ENCODE results near the gene SCGN.

Gene SCGN

GRCh38 chr6:25694366-25694765 lies 42.4 kb downstream of the SCGN start:
- Histone ChIP-seq H3K4me2 (ENCODE audit: low read length) (no peak overlapping the region), H4K8ac (ENCODE audit: low read depth, low read length) (no peak overlapping the region), H3K36me3 (ENCODE audit: control insufficient read depth in 1 of 2, insufficient read depth in 2 of 2, low read length in 2 of 2) (no peaks in the 10 kb centered on the region), H3K27me3 (ENCODE audit: insufficient read depth, low read length) (no peaks in the 10 kb centered on the region), H2BK12ac (ENCODE audit: low read length) (no peak overlapping the region), H3K9me3 (ENCODE audit: insufficient read depth, low read depth, low read length) (no peaks in the 10 kb centered on the region), H3K4me1 (ENCODE audit: control insufficient read depth in 1 of 2, insufficient read depth in 2 of 2, low read length in 2 of 2) (no peaks in the 10 kb centered on the region), H2AFZ (ENCODE audit: insufficient read depth, low read length, poor library complexity) (no peak overlapping the region), H3K18ac (ENCODE audit: low read length) (no peak overlapping the region), H4K12ac (ENCODE audit: low read depth, low read length) (no peak overlapping the region), H3K79me2 (ENCODE audit: control insufficient read depth, insufficient read depth, low read length, poor library complexity) (no peaks in the 10 kb centered on the region), H2BK5ac (ENCODE audit: low read depth, low read length, poor library complexity) (no peak overlapping the region), H2AK5ac (ENCODE audit: low read length) (no peak overlapping the region), H4K91ac (ENCODE audit: low read depth, low read length) (no peak overlapping the region), H3K9ac (ENCODE audit: low read length) (no peak overlapping the region), H2BK120ac (ENCODE audit: insufficient read depth, low read length, poor library complexity) (no peak overlapping the region), H3K27ac (ENCODE audit: low read depth, low read length) (no peak overlapping the region), H3K4ac (ENCODE audit: low read depth, low read length) (no peak overlapping the region), H3K23ac (ENCODE audit: low read length) (no peak overlapping the region), H3K14ac (ENCODE audit: low read length) (no peak overlapping the region), H3K4me3 (ENCODE audit: low read depth, low read length) (no peak overlapping the region), H3K79me1 (ENCODE audit: low read length) (no peaks in the 10 kb centered on the region)
- no CpG with 5 or more reads among the region's 4 CpGs for WGBS (ENCODE audit: extremely low coverage, insufficient coverage, insufficient read length)
- no peak for DNase-seq

DNA sequence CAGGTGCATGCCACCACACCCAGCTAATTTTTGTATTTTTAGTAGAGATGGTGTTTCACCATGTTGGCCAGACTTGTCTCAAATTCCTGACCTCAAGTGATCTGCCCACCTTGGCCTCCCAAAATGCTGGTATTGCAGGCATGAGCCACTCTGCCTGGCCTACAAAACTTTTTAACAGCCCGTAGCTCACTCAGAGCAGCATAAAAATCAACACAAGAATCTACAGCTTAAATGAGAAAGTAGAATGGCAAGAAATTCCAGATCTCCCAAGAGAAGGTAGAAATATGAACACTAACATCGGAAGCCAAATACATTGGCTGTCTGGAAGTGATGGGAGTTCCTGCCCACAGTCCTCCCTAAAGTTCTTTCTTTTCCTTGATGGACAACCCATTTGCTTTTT lies 43.7 kb downstream of the SCGN start:
- Histone ChIP-seq H3K9ac (ENCODE audit: low read length) (no peak overlapping the region), H3K18ac (ENCODE audit: low read length) (no peak overlapping the region), H2BK12ac (ENCODE audit: low read length) (no peak overlapping the region), H2BK5ac (ENCODE audit: low read depth, low read length, poor library complexity) (no peak overlapping the region), H3K23ac (ENCODE audit: low read length) (no peak overlapping the region), H4K12ac (ENCODE audit: low read depth, low read length) (no peak overlapping the region), H3K27ac (ENCODE audit: low read depth, low read length) (no peak overlapping the region), H2AFZ (ENCODE audit: insufficient read depth, low read length, poor library complexity) (no peak overlapping the region), H3K36me3 (ENCODE audit: control insufficient read depth in 1 of 2, insufficient read depth in 2 of 2, low read length in 2 of 2) (no peaks in the 10 kb centered on the region), H2AK5ac (ENCODE audit: low read length) (no peak overlapping the region), H3K4me3 (ENCODE audit: low read depth, low read length) (no peak overlapping the region), H3K9me3 (ENCODE audit: insufficient read depth, low read depth, low read length) (no peaks in the 10 kb centered on the region), H3K27me3 (ENCODE audit: insufficient read depth, low read length) (no peaks in the 10 kb centered on the region), H2BK120ac (ENCODE audit: insufficient read depth, low read length, poor library complexity) (no peak overlapping the region), H4K91ac (ENCODE audit: low read depth, low read length) (no peak overlapping the region), H3K79me1 (ENCODE audit: low read length) (no peaks in the 10 kb centered on the region), H3K14ac (ENCODE audit: low read length) (no peak overlapping the region), H3K4ac (ENCODE audit: low read depth, low read length) (no peak overlapping the region), H4K8ac (ENCODE audit: low read depth, low read length) (no peak overlapping the region), H3K4me2 (ENCODE audit: low read length) (no peak overlapping the region), H3K4me1 (ENCODE audit: control insufficient read depth in 1 of 2, insufficient read depth in 2 of 2, low read length in 2 of 2) (no peaks in the 10 kb centered on the region), H3K79me2 (ENCODE audit: control insufficient read depth, insufficient read depth, low read length, poor library complexity) (no peaks in the 10 kb centered on the region)
- peak; percentile 69 to 85 for DNase-seq
- no CpG with 5 or more reads among the region's 2 CpGs for WGBS (ENCODE audit: extremely low coverage, insufficient coverage, insufficient read length)

DNA sequence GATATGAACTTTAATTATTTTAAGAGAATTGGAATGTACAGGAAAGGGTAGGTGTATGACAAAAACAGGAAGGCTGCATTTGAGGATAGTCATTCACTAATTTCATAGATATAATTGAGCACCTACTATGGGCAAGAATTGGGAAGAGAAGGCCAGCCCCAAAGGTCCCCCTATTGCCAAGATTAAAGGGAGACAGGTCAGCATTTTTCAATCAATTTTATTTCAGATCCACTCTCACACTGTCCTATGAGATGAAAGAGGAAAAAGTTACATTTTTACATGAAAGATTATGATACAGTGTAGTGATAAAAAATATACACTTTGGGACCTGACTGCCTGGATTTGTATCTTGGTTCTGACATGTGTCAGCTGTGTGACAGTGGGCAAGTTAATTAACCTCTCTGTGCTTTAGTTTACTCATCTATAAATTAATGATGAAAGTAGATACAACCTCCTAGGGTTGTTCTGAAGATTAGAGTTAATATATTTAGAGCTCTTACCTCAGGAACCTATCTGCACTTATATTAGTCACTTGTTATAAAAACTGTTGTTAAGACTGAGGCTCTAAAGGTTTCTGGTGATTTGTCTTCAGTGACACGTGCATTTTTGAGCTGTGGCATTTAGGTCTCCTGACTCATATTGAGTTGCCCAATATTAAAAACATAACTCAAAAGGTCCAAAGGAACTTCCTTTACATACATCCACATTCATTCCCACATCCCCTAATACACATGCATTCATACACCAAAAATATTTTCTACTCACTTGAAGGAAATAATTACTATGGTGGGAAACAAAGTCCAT lies 45.7 kb downstream of the SCGN start:
- no peak overlapping the region for H3K4me3 ChIP-seq (ENCODE audit: low read depth, low read length)
- peak; percentile 30 to 69 for DNase-seq
- H3K9ac ChIP-seq (ENCODE audit: low read length): no peak overlapping the region
- H4K12ac ChIP-seq (ENCODE audit: low read depth, low read length): no peak overlapping the region
- no peaks in the 10 kb centered on the region for H3K27me3 ChIP-seq (ENCODE audit: insufficient read depth, low read length)
- no peaks in the 10 kb centered on the region for H3K36me3 ChIP-seq (ENCODE audit: control insufficient read depth in 1 of 2, insufficient read depth in 2 of 2, low read length in 2 of 2)
- H3K4ac ChIP-seq (ENCODE audit: low read depth, low read length): no peak overlapping the region
- no CpG with 5 or more reads among the region's 1 CpG for WGBS (ENCODE audit: extremely low coverage, insufficient coverage, insufficient read length)
- no peak overlapping the region for H4K91ac ChIP-seq (ENCODE audit: low read depth, low read length)
- no peak overlapping the region for H3K27ac ChIP-seq (ENCODE audit: low read depth, low read length)
- H3K4me1 ChIP-seq (ENCODE audit: control insufficient read depth in 1 of 2, insufficient read depth in 2 of 2, low read length in 2 of 2): no peaks in the 10 kb centered on the region
- no peak overlapping the region for H4K8ac ChIP-seq (ENCODE audit: low read depth, low read length)
- no peaks in the 10 kb centered on the region for H3K9me3 ChIP-seq (ENCODE audit: insufficient read depth, low read depth, low read length)
- H3K79me2 ChIP-seq (ENCODE audit: control insufficient read depth, insufficient read depth, low read length, poor library complexity): no peaks in the 10 kb centered on the region
- no peak overlapping the region for H2AFZ ChIP-seq (ENCODE audit: insufficient read depth, low read length, poor library complexity)
- H3K4me2 ChIP-seq (ENCODE audit: low read length): no peak overlapping the region
- H3K14ac ChIP-seq (ENCODE audit: low read length): no peak overlapping the region
- no peaks in the 10 kb centered on the region for H3K79me1 ChIP-seq (ENCODE audit: low read length)
- H2BK5ac ChIP-seq (ENCODE audit: low read depth, low read length, poor library complexity): no peak overlapping the region
- no peak overlapping the region for H3K18ac ChIP-seq (ENCODE audit: low read length)
- H2AK5ac ChIP-seq (ENCODE audit: low read length): no peak overlapping the region
- no peak overlapping the region for H2BK12ac ChIP-seq (ENCODE audit: low read length)
- H2BK120ac ChIP-seq (ENCODE audit: insufficient read depth, low read length, poor library complexity): no peak overlapping the region
- H3K23ac ChIP-seq (ENCODE audit: low read length): no peak overlapping the region

DNA sequence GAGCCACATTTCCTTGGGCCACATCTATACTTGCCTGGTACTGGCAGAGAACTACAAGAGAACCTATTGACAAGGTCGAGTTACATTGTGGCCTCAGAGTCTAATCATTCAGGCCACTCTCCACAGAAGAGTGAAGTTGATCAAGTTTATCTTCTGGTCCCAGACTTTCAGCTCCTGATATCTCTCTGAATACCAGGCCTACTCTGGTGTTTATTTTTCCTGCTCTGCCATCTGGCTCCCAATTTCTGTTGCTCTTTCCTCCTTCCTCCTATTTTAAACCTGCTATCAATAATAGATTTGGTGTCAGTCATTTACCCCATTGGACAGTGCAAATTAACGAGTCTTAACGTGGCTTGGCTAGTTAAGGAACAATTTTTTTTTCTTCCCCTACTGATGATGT lies 46.6 kb downstream of the SCGN start:
- H4K12ac ChIP-seq (ENCODE audit: low read depth, low read length): no peak overlapping the region
- H3K18ac ChIP-seq (ENCODE audit: low read length): no peak overlapping the region
- no peaks in the 10 kb centered on the region for H3K79me2 ChIP-seq (ENCODE audit: control insufficient read depth, insufficient read depth, low read length, poor library complexity)
- H3K27me3 ChIP-seq (ENCODE audit: insufficient read depth, low read length): no peaks in the 10 kb centered on the region
- no peak overlapping the region for H3K4me3 ChIP-seq (ENCODE audit: low read depth, low read length)
- H3K23ac ChIP-seq (ENCODE audit: low read length): no peak overlapping the region
- no peak overlapping the region for H3K27ac ChIP-seq (ENCODE audit: low read depth, low read length)
- H3K79me1 ChIP-seq (ENCODE audit: low read length): no peaks in the 10 kb centered on the region
- peak overlapping the region; percentile 18 for H3K9ac ChIP-seq (ENCODE audit: low read length)
- no peak overlapping the region for H2BK120ac ChIP-seq (ENCODE audit: insufficient read depth, low read length, poor library complexity)
- H4K8ac ChIP-seq (ENCODE audit: low read depth, low read length): no peak overlapping the region
- H3K4me2 ChIP-seq (ENCODE audit: low read length): no peak overlapping the region
- no peaks in the 10 kb centered on the region for H3K4me1 ChIP-seq (ENCODE audit: control insufficient read depth in 1 of 2, insufficient read depth in 2 of 2, low read length in 2 of 2)
- no peak overlapping the region for H2AK5ac ChIP-seq (ENCODE audit: low read length)
- no CpG with 5 or more reads among the region's 3 CpGs for WGBS (ENCODE audit: extremely low coverage, insufficient coverage, insufficient read length)
- H3K14ac ChIP-seq (ENCODE audit: low read length): no peak overlapping the region
- no peak overlapping the region for H2AFZ ChIP-seq (ENCODE audit: insufficient read depth, low read length, poor library complexity)
- DNase-seq: no peak
- no peak overlapping the region for H2BK12ac ChIP-seq (ENCODE audit: low read length)
- H3K36me3 ChIP-seq (ENCODE audit: control insufficient read depth in 1 of 2, insufficient read depth in 2 of 2, low read length in 2 of 2): no peaks in the 10 kb centered on the region
- no peak overlapping the region for H4K91ac ChIP-seq (ENCODE audit: low read depth, low read length)
- no peaks in the 10 kb centered on the region for H3K9me3 ChIP-seq (ENCODE audit: insufficient read depth, low read depth, low read length)
- H3K4ac ChIP-seq (ENCODE audit: low read depth, low read length): no peak overlapping the region
- H2BK5ac ChIP-seq (ENCODE audit: low read depth, low read length, poor library complexity): no peak overlapping the region
